HFFc6 (cell line): ENCODE measurements around the gene SH3RF3. TPM values are rescaled to one million over a fixed set of nuclear protein-coding genes. Genes with fewer than 3 reads are reported as not detected.

Source experiments
- DNase-seq: peaks from one replicate; pipeline ENCODE4 v3.0.0-alpha.2; 2018
- H3K27ac Mint-ChIP-seq: 2 replicates; pipeline ENCODE4 v1.8.0; 2020; ENCODE audit warnings: mild to moderate bottlenecking, mixed read lengths
- H3K27me3 Mint-ChIP-seq: 2 replicates; pipeline ENCODE4 v1.8.0; 2021; ENCODE audit warnings: mild to moderate bottlenecking, moderate library complexity, mixed read lengths; ENCODE audit not compliant: insufficient read depth
- H3K36me3 Mint-ChIP-seq: 2 replicates; pipeline ENCODE4 v1.8.0; 2021; ENCODE audit warnings: low read depth, mixed read lengths
- H3K4me1 Mint-ChIP-seq: 2 replicates; pipeline ENCODE4 v1.8.0; 2020; ENCODE audit warnings: low read depth, mixed read lengths
- H3K4me3 Mint-ChIP-seq: 2 replicates; pipeline ENCODE4 v1.8.0; 2020; ENCODE audit warnings: mild to moderate bottlenecking, moderate library complexity, mixed read lengths
- H3K9me3 Mint-ChIP-seq: 2 replicates; pipeline ENCODE4 v1.8.0; 2020; ENCODE audit warnings: mild to moderate bottlenecking, mixed read lengths
- CTCF ChIP-seq: fragments of 200-600 bp; sonication (generic); IDR thresholded peaks from 2 replicates; pipeline ENCODE4 v1.5.0; 2021; ENCODE audit warnings: antibody characterized with exemption, mild to moderate bottlenecking
- total RNA-seq, 6 experiments: library from RNA; stranded (reverse); fragmentation: NEBNext Ultra II Directional; extraction: Animal tissue kit (Norgen Biotek cat#: 25700); gene quantifications; 2 replicates in 1 of 6; 3 replicates in 5 of 6; pipeline ENCODE4 v1.2.3, GENCODE V29; 2021

SH3RF3 gene
- total RNA-seq, 6 experiments from 2014 or later = 2.4 to 4.4 (median 3.7) TPM

- TF ChIP-seq CTCF = no peak
- peaks cover 8% of the 10 kb centered on the region; the same call in 1 of the 2 replicates for H3K9me3 Mint-ChIP-seq
- no peaks in the 10 kb centered on the region for H3K27me3 Mint-ChIP-seq
- H3K36me3 Mint-ChIP-seq = peaks cover 19% of the 10 kb centered on the region; the same call in 1 of the 2 replicates
- H3K4me1 Mint-ChIP-seq = peaks cover 23% of the 10 kb centered on the region
- DNase-seq = peak; percentile 73
- H3K27ac Mint-ChIP-seq = peak overlapping the region; percentile 44; the same call in 1 of the 2 replicates
- peak overlapping the region; percentile 5; the same call in 1 of the 2 replicates for H3K4me3 Mint-ChIP-seq
Measured at GRCh38 chr2:109351164-109351756, 222.3 kb downstream of the SH3RF3 start.

- no peak for DNase-seq
- Mint-ChIP-seq H3K27me3 (no peaks in the 10 kb centered on the region), H3K36me3 (peaks cover 19% of the 10 kb centered on the region; the same call in 1 of the 2 replicates), H3K4me3 (no peak overlapping the region; the same call in 1 of the 2 replicates), H3K27ac (no peak overlapping the region), H3K9me3 (peaks cover 8% of the 10 kb centered on the region; the same call in 1 of the 2 replicates), H3K4me1 (peaks cover 23% of the 10 kb centered on the region)
- no peak for TF ChIP-seq CTCF
Measured at GRCh38 chr2:109352056-109352897, 223.3 kb downstream of the SH3RF3 start.

GRCh38 chr2:109352898-109353689, 224.1 kb downstream of the SH3RF3 start:
- Mint-ChIP-seq H3K4me1 (peaks cover 23% of the 10 kb centered on the region), H3K27me3 (no peaks in the 10 kb centered on the region), H3K27ac (no peak overlapping the region)

GRCh38 chr2:109353806-109354745, 225.1 kb downstream of the SH3RF3 start:
- Mint-ChIP-seq H3K36me3 (peaks cover 27% of the 10 kb centered on the region; the same call in 1 of the 2 replicates), H3K27ac (no peak overlapping the region), H3K4me3 (no peak overlapping the region), H3K27me3 (no peaks in the 10 kb centered on the region; the same call in 1 of the 2 replicates), H3K4me1 (peaks cover 23% of the 10 kb centered on the region), H3K9me3 (peaks cover 8% of the 10 kb centered on the region; the same call in 1 of the 2 replicates)
- no peak for TF ChIP-seq CTCF
- no peak for DNase-seq

More at GRCh38 chr2:109352898-109353689, 224.1 kb downstream of the SH3RF3 start:
- no peak for TF ChIP-seq CTCF
- DNase-seq = no peak
- no peak overlapping the region for H3K4me3 Mint-ChIP-seq
- H3K36me3 Mint-ChIP-seq = peaks cover 21% of the 10 kb centered on the region; the same call in 1 of the 2 replicates
- H3K9me3 Mint-ChIP-seq = peaks cover 8% of the 10 kb centered on the region; the same call in 1 of the 2 replicates
